IPS DF 6.9 (cell line): ENCODE results near the gene LIN28B.

Source experiments
- DNase-seq: peaks from one replicate; pipeline ENCODE4 v3.0.0-alpha.2; 2013; ENCODE audit warnings: low read depth, low spot score
- H3K27ac ChIP-seq: one replicate; pipeline ENCODE4 v1.5.1; 2013; ENCODE audit warnings: low read length, control low read depth
- H3K27me3 ChIP-seq: 2 replicates; pipeline ENCODE4 v1.6.1; 2013; ENCODE audit warnings: mild to moderate bottlenecking, low read length; ENCODE audit not compliant: control insufficient read depth, insufficient read depth
- H3K36me3 ChIP-seq: 2 replicates; pipeline ENCODE4 v1.6.1; 2013; ENCODE audit warnings: low read length; ENCODE audit not compliant: control insufficient read depth, insufficient read depth
- H3K4me1 ChIP-seq: 2 replicates; pipeline ENCODE4 v1.6.1; 2013; ENCODE audit warnings: low read length; ENCODE audit not compliant: control insufficient read depth, insufficient read depth
- H3K4me3 ChIP-seq: 2 replicates; pipeline ENCODE4 v1.5.1; 2013; ENCODE audit warnings: mild to moderate bottlenecking, low read length
- H3K9me3 ChIP-seq: 2 replicates; pipeline ENCODE4 v1.6.1; 2013; ENCODE audit warnings: low read length, inconsistent platforms; ENCODE audit not compliant: control insufficient read depth, insufficient read depth
- WGBS: extraction: QIAGEN DNeasy Blood & Tissue Kit; methylation state at CpG from one replicate; pipeline ENCODE4 v1.1.7; 2013; ENCODE audit warnings: mixed read lengths, missing lambda C conversion rate; ENCODE audit not compliant: insufficient read length, insufficient coverage; 5-methylcytosine and 5-hydroxymethylcytosine counted together

The LIN28B gene

DNA sequence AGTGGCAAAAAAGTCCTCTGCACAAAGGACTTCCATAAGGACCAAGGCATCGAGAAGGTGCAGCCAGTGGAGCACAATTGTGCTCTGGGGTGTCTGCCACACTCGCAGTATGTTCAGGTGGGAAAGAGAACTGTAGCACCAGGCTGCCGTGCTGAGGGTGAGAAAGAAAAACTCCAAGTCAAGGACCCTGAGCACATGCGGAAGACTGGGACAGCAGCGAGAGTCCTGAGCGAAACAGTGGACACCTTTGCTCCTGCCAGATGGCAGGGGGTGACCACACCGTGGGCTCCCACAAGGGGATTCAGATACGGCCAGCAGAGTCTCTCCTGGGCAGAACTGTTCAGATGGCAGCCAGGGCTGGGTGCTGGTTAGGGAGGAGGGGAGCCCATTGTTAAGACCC, 149.4 kb downstream of the LIN28B start:
- Histone ChIP-seq H3K4me1 (no peaks in the 10 kb centered on the region), H3K36me3 (no peaks in the 10 kb centered on the region), H3K4me3 (no peak overlapping the region), H3K27me3 (no peaks in the 10 kb centered on the region), H3K9me3 (no peaks in the 10 kb centered on the region), H3K27ac (no peak overlapping the region)
- no CpG with 5 or more reads among the region's 8 CpGs for WGBS
- no peak for DNase-seq

DNA sequence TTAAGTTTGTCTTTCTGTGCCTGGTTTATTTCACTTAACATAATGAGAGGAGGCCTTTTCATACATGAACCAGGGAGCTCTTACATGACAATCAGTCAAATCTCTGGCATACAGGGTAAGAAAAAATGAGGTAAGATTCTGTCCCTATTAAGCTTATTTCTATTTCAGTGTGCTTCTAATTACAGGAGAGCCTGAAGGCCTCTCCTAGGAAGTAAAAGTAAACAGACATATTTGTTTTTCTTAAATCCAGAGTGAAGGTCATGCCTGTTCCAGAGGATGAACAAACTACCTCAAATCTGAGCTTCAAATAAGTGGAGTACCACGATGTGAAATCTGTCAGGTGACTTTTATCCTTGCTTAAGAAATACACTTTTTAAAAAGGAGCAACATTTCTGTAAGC, 150.3 kb downstream of the LIN28B start:
- no CpG with 5 or more reads among the region's 1 CpG for WGBS
- no peaks in the 10 kb centered on the region for H3K9me3 ChIP-seq

DNA sequence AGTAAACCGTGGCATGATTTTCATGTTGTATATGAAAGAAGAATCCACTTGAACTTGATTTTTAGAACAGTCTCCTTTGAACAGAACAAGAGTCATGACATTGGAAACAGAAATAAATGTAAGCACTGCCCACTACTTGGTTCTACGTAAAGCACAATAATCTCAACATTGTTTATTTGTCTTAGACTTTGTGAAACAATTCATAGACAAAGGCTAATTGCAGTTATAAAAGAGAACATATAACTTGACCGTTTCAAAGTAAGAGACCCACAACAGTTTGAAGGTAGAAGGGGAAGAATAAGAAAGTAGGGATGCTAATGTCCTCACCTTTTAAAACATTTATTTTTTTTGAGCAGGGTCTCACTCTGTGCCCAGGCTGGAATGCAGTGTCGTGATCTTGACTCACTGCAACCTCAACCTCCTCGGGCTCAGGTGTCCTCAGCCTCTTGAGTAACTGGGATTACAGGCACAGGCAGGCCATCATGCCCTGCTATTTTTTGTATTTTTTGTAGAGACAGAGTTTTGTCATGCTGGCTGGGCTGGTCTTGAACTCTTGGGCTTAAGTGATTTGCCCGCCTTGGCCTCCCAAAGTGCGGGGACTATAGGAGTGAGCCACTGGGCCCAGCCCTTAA, 151.8 kb downstream of the LIN28B start:
- DNase-seq: no peak
- no peaks in the 10 kb centered on the region for H3K36me3 ChIP-seq
- H3K27me3 ChIP-seq: no peaks in the 10 kb centered on the region
- H3K4me1 ChIP-seq: no peaks in the 10 kb centered on the region
- no peak overlapping the region for H3K27ac ChIP-seq
- no peak overlapping the region for H3K4me3 ChIP-seq
- WGBS: no CpG with 5 or more reads among the region's 7 CpGs
- no peaks in the 10 kb centered on the region for H3K9me3 ChIP-seq

More for the DNA sequence above, 150.3 kb downstream of the LIN28B start:
- Histone ChIP-seq H3K4me1 (no peaks in the 10 kb centered on the region), H3K36me3 (no peaks in the 10 kb centered on the region), H3K27ac (no peak overlapping the region), H3K4me3 (no peak overlapping the region), H3K27me3 (no peaks in the 10 kb centered on the region)
- DNase-seq: no peak

DNA sequence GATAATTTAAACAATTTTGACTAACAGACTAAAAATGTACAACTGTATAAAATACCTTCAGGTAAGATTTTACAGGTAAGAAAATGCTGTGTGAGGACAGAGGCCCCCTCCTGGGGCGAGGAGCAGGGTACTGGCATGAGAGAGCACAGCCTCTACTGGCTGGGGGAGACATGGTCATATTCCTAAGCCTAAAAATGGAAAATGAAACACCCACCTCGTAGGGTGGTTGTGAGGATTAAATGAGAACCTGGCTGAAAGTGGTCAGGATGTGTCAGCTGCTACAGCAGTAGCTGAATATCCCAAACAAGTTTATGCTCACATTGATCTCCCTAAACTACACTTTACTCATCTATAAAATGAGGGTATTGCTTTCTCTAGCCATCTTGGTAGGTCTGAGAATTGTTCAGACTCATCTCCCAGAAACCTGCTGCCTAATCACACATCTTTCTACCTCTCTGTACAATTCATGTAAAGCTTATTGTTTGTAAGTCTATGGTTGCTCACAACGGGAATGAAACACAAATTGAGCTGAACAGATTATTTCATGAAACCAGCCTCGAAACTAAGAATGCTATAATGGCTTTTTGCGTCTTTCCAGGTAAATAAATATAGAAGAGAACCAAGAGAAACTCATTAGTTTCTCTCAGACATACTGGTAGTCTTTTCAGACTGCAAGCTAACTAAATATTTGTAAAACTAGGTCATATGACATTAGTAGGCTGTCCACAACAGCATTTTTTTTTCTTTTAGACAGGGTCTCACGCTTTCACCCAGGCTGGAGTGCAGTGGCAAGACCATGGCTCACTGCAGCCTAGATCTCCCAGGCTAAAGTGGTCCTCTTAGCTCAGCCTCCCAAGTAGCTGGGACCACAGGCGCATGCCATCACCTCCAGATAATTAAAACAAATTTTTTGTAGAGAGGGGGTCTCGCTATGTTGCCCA, 153.3 kb downstream of the LIN28B start:
- Histone ChIP-seq H3K27ac (no peak overlapping the region), H3K9me3 (no peaks in the 10 kb centered on the region), H3K4me3 (no peak overlapping the region), H3K4me1 (no peaks in the 10 kb centered on the region), H3K36me3 (no peaks in the 10 kb centered on the region), H3K27me3 (no peaks in the 10 kb centered on the region)
- DNase-seq: no peak
- WGBS: no CpG with 5 or more reads among the region's 8 CpGs

DNA sequence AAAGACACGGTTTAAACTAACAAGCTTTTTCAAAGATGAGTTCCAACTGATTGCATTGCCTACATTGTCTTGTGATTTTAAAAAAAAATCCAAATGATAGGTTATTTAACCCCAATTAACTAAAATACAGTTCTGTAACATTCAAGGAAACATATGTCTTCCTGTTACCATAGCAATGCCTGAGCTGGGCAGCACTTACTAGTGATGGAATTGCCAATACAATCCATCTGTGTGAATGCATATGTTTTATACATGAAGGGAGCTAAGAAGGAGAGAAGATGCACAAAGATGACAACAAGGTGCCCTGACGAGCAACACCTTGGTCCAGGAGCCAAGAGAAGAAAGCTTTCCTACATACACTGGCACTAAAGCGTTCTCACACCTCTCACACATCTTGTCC, 154.2 kb downstream of the LIN28B start:
- no peaks in the 10 kb centered on the region for H3K9me3 ChIP-seq
- no peaks in the 10 kb centered on the region for H3K4me1 ChIP-seq
- H3K36me3 ChIP-seq: no peaks in the 10 kb centered on the region
- no CpG with 5 or more reads among the region's 3 CpGs for WGBS
- no peak for DNase-seq
- H3K4me3 ChIP-seq: no peak overlapping the region
- no peak overlapping the region for H3K27ac ChIP-seq
- H3K27me3 ChIP-seq: no peaks in the 10 kb centered on the region

DNA sequence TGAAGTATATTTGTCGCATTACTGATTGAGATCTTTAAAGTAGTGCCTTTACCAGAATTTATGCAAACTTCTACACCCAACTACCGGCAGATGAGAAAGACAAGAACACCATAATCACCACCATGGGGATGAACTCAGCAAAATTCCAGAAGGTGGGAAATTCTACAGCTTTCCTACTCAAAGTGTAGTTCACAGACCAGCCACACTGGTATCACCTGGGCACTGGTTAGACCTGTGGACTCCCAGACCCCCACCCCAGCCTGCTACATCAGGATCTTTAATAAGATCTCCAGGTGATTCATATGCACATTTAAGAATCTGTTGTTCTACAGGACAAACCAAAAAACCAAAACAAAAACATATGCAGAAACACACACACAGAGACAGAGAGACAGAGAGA, 155.0 kb downstream of the LIN28B start:
- Histone ChIP-seq H3K4me3 (no peak overlapping the region), H3K4me1 (no peaks in the 10 kb centered on the region), H3K27ac (no peak overlapping the region), H3K36me3 (no peaks in the 10 kb centered on the region), H3K27me3 (no peaks in the 10 kb centered on the region), H3K9me3 (no peaks in the 10 kb centered on the region)
- DNase-seq: no peak
- WGBS: no CpG with 5 or more reads among the region's 2 CpGs

DNA sequence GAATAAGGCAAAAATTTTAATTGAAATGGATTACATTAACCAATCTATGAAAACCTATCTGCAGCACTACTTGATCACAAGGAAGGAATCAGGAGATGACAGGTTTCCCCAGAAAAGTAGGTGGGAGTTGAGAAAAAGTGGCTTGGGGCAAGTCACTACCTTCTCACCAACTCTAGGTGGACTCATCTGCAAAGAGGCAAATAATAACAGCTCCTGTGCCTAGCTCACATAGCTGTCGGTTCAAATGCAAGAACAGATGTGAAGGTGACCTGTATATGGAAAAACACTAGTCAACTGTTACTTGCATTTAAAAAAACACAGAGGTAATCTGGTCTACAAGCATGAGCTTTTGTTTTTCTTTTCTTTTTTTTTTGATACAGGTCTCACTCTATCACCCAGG, 155.7 kb downstream of the LIN28B start:
- Histone ChIP-seq H3K27me3 (no peaks in the 10 kb centered on the region), H3K4me3 (no peak overlapping the region), H3K27ac (no peak overlapping the region), H3K36me3 (no peaks in the 10 kb centered on the region), H3K4me1 (no peaks in the 10 kb centered on the region), H3K9me3 (no peaks in the 10 kb centered on the region)
- no peak for DNase-seq
- WGBS: no CpG with 5 or more reads among the region's 1 CpG

DNA sequence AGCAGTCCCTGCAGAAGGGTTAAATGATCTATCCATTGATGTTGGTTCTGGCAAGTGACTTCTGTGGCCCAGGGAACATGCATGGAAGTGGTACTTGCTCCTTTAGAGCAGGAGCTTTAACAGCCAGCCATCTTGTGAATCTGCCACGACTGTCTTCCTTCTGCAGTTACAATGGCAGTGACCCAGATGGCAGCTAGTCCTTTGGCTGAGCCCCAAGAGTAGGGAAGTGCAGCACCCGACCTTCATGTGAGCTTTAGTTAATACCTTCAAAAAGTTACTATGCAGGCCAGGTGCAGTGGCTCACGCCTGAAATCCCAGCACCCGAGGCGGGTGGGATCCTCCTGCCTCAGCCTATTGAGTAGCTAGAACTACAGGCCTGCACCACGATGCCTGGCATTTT, 156.5 kb downstream of the LIN28B start:
- Histone ChIP-seq H3K9me3 (no peaks in the 10 kb centered on the region), H3K27me3 (no peaks in the 10 kb centered on the region), H3K27ac (no peak overlapping the region), H3K4me1 (no peaks in the 10 kb centered on the region), H3K4me3 (no peak overlapping the region), H3K36me3 (no peaks in the 10 kb centered on the region)
- WGBS: no CpG with 5 or more reads among the region's 6 CpGs
- no peak for DNase-seq

DNA sequence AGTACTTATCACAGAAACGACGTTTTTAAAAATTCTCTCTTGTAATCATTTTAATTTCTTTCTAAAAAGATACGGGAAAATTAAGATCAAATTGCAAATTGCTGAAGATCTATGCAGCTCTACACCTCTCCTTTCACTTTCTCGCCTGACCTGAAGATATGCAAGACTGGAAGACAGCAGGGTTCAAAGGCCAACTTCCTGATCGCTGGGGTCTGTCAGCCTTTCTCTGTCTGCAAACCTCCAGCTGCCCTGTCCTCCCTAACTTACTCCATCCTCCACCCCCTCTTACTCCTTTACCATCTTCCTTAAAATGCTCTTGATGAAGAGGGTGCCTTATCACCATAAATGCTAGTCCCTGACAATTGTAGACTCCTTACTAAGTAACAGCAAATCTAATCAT, 159.2 kb downstream of the LIN28B start:
- no peaks in the 10 kb centered on the region for H3K4me1 ChIP-seq
- no CpG with 5 or more reads among the region's 5 CpGs for WGBS
- H3K9me3 ChIP-seq: no peaks in the 10 kb centered on the region
- no peaks in the 10 kb centered on the region for H3K36me3 ChIP-seq
- no peak overlapping the region for H3K27ac ChIP-seq
- no peaks in the 10 kb centered on the region for H3K27me3 ChIP-seq
- no peak overlapping the region for H3K4me3 ChIP-seq
- DNase-seq: no peak

DNA sequence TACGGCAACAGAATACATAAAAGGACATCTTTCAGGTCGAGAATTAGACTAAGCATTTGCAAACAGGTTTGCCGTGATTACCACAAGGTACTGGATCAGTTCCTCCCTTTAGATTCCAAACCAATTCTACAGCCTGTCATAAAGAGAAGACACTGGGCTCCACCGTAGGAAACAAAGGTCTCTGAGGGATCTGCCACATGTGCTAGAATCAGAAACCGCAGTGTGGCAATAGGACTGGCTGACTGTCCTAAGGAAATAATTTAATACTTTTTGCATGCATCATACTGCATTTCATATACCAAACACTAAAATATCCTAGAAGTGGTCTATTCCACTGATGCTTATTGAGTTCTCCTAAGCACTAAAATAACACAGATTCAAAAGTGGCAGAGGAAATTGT, 163.7 kb downstream of the LIN28B start:
- no peak overlapping the region for H3K27ac ChIP-seq
- no peaks in the 10 kb centered on the region for H3K4me1 ChIP-seq
- no peaks in the 10 kb centered on the region for H3K9me3 ChIP-seq
- no peaks in the 10 kb centered on the region for H3K27me3 ChIP-seq
- WGBS: no CpG with 5 or more reads among the region's 5 CpGs
- H3K4me3 ChIP-seq: no peak overlapping the region
- DNase-seq: no peak
- H3K36me3 ChIP-seq: no peaks in the 10 kb centered on the region
